ENCODE results near the gene C16orf86. TPM values are rescaled to one million over a fixed set of nuclear protein-coding genes. Genes with fewer than 3 reads are reported as not detected.

Gene C16orf86
- total and polyA plus RNA-seq, 2 of the 8 experiments (the other 6 are each of a cell fraction or from before 2014, with no cell fraction given) = 1.4 to 2.3 TPM

DNA sequence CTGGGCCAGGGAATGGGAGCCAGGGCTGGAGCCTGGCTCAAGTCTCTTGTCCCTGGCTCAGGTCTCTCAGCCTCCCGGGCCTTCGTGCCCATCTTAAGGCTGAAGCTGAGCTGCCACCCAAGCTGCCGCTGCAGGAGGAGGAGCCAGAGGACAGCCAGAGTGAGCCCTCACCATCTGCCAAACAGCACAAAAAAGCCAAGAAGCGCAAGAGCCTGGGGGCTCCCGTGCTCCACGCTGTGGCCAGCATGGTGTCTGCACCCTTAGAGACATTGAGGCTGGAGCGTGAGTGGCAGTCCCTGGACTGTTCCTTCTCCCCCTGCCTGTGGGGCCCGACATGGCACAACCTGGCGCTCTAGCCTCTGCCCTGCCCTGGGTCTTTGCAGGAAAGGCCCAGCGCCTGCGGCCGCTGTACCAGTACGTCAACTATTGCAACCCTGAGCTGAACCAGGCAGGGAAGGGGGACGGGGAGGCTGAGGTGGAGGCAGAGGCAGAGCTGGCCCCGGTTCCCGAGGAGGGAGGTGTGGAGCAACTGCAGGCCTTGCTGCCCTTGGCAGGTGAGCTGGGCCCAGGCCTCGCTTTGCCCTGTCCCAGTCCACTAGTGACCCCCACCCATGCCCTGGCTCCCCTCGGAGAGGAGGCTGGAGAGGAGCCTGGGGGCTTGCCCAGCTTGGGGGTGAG lies 1.3 kb downstream of the C16orf86 start:
- Histone ChIP-seq H4K5ac (ENCODE audit: insufficient read length, low read depth, low read length) (no peak overlapping the region), H4K20me1 (replicated peaks in 1 of 2; ENCODE audit: control insufficient read depth in 1 of 2, insufficient read depth in 2 of 2, low read length in 2 of 2) (peaks cover 3 to 10% of the 10 kb centered on the region in 2 experiments), H4K8ac (ENCODE audit: extremely low read depth, insufficient read depth, low read length) (peak overlapping the region; percentile 43), H3K4me2 (ENCODE audit: insufficient read depth in 1 of 2, low read depth in 2 of 2, low read length in 2 of 2) (peak overlapping the region in 1 of 2 experiments; percentile 30; a peak in 2 of 4 replicates), H2BK15ac (ENCODE audit: low read length) (no peak overlapping the region), H3K23me2 (ENCODE audit: low read depth, low read length) (peaks cover 11% of the 10 kb centered on the region; the same call in 1 of the 2 replicates), H3K79me1 (ENCODE audit: low read depth, low read length) (no peaks in the 10 kb centered on the region), H3K4me3 (ENCODE audit: extremely low read depth in 1 of 4, insufficient read depth in 2 of 4, low read depth in 3 of 4, low read length in 4 of 4) (no peak overlapping the region; a peak in 1 of 8 replicates), H3K23ac (ENCODE audit: insufficient read length) (no peak overlapping the region), H3K18ac (ENCODE audit: extremely low read depth, low read length) (no peak overlapping the region), H2AK5ac (ENCODE audit: low read depth, low read length) (no peak overlapping the region), H2BK20ac (ENCODE audit: low read length) (no peak overlapping the region), H3K4me1 (replicated peaks in 1 of 4; ENCODE audit: control insufficient read depth in 3 of 4, insufficient read depth in 4 of 4, low read length in 3 of 4) (peaks cover 0 to 25% (median 15%) of the 10 kb centered on the region in 4 experiments; a peak in 5 of 7 replicates), H3K4ac (replicated peaks; ENCODE audit: insufficient read length, low read depth, low read length) (no peak overlapping the region), H3K79me2 (ENCODE audit: control insufficient read depth in 1 of 2, insufficient read depth in 2 of 2, low read length in 2 of 2) (no peaks in the 10 kb centered on the region), H2AFZ (ENCODE audit: low read length) (no peak overlapping the region), H3K56ac (replicated peaks; ENCODE audit: insufficient read length, low read depth, low read length) (no peak overlapping the region), H2BK12ac (ENCODE audit: low read depth, low read length) (no peak overlapping the region), H4K91ac (replicated peaks; ENCODE audit: insufficient read length, low read length) (peak overlapping the region; percentile 47), H3K27me3 (replicated peaks in 1 of 4; ENCODE audit: control insufficient read depth in 3 of 4, extremely low read depth in 1 of 4, insufficient read depth in 3 of 4, low read length in 3 of 4) (peaks cover 0 to 3% (median 0%) of the 10 kb centered on the region in 4 experiments; a peak in 2 of 7 replicates), H3K9ac (replicated peaks in 1 of 4; ENCODE audit: extremely low read depth in 1 of 4, low read depth in 3 of 4, low read length in 3 of 4) (no peak overlapping the region), H2BK5ac (ENCODE audit: low read depth, low read length) (no peak overlapping the region), H3K14ac (ENCODE audit: insufficient read length) (no peak overlapping the region), H3K27ac (ENCODE audit: low read depth, low read length) (no peak overlapping the region), H3K36me3 (ENCODE audit: control insufficient read depth in 2 of 4, insufficient read depth in 4 of 4, low read length in 3 of 4) (no peaks in the 10 kb centered on the region), H2BK120ac (replicated peaks; ENCODE audit: low read depth, low read length) (no peak overlapping the region), H3K9me3 (ENCODE audit: insufficient read depth in 2 of 2, low read depth in 1 of 2, low read length in 1 of 2) (no peaks in the 10 kb centered on the region)
- no peak for FAIRE-seq
- POLR2A ChIA-PET (ENCODE audit: partially characterized antibody) = interaction anchor here (1.1 to 1.5 kb wide), 4 partner anchors 20 to 269 kb away, joined by 3 to 4 read pairs (median 4); partner anchors contain the start of genes ATP6V0D1 and PSMB10
- DNase-seq (ENCODE audit: low read depth in 1 of 2, low spot score in 2 of 2) = peak; percentile 81 to 82
- 51% methylated on average over 16 of the region's 18 CpGs; no CpG with 5 or more reads in 1 of the 2 experiments for WGBS, 2 experiments (ENCODE audit: extremely low coverage in 1 of 2, insufficient coverage in 1 of 2, insufficient read length in 1 of 2, insufficient replicate concordance in 2 of 2, low coverage in 1 of 2, low lambda C conversion rate in 2 of 2, missing lambda C conversion rate in 1 of 2)
- CTCF ChIA-PET (ENCODE audit: partially characterized antibody) = interaction anchor here (0.6 to 13.7 kb wide), 35 partner anchors 11 to 274 kb away, joined by 3 to 202 read pairs (median 5); partner anchors contain the start of genes CARMIL2 and CTRL
- TF ChIP-seq EP300 (IDR thresholded peaks at IDR 0.05; ENCODE audit: borderline replicate concordance in 1 of 2, low read depth in 2 of 2, low read length in 2 of 2) = no peak
- TF ChIP-seq KDM4A (IDR thresholded peaks at IDR 0.05; ENCODE audit: low read depth, low read length, severe bottlenecking) = no peak
- TF ChIP-seq TEAD4 (IDR thresholded peaks at IDR 0.05; ENCODE audit: low read depth, low read length) = no peak
- TF ChIP-seq RAD21 (IDR thresholded peaks at IDR 0.05 in 1 of 2, conservative IDR thresholded peaks at IDR 0.05 in 1 of 2; ENCODE audit: low read depth in 2 of 2, low read length in 2 of 2) = peak; percentile 50 to 68
- TF ChIP-seq MAFK (IDR thresholded peaks at IDR 0.05; ENCODE audit: low read depth, low read length) = no peak
- TF ChIP-seq TBP (IDR thresholded peaks at IDR 0.05; ENCODE audit: low read depth, low read length) = no peak
- no peak for TF ChIP-seq ASH2L (IDR thresholded peaks at IDR 0.05; ENCODE audit: low read length)
- 0 out of 4 replicates have a peak, but pooled peaks of 1 of the 2 experiments have one; percentile 39 for TF ChIP-seq HDAC2 (IDR thresholded peaks at IDR 0.05; ENCODE audit: borderline replicate concordance in 1 of 2, low read depth in 2 of 2, low read length in 2 of 2)
- TF ChIP-seq NANOG (IDR thresholded peaks at IDR 0.05; ENCODE audit: insufficient read depth, low read depth, low read length, poor library complexity, severe bottlenecking) = no peak
- no peak for TF ChIP-seq SIN3A (conservative IDR thresholded peaks at IDR 0.05 in 1 of 2, IDR thresholded peaks at IDR 0.05 in 1 of 2; ENCODE audit: low read depth in 1 of 2, low read length in 2 of 2)

Measured in H1 (cell line).